ENCODE results near the gene ADAP2. TPM values are rescaled to one million over a fixed set of nuclear protein-coding genes. Genes with fewer than 3 reads are reported as not detected.

The ADAP2 gene
- total and polyA plus RNA-seq, 2 of the 8 experiments (the other 6 are each of a cell fraction or from before 2014, with no cell fraction given): 0.76 to 1.1 TPM

- POLR2A ChIA-PET (ENCODE audit: partially characterized antibody): interaction anchor here (2.5 kb wide), 1 partner anchor 12 kb away, joined by 16 read pairs; the partner anchor contains the start of gene RNF135
- Histone ChIP-seq H3K18ac (ENCODE audit: extremely low read depth, low read length) (peak overlapping the region; percentile 19; the same call in 1 of the 2 replicates), H2BK20ac (ENCODE audit: low read length) (no peak overlapping the region), H3K14ac (ENCODE audit: insufficient read length) (no peak overlapping the region), H2BK5ac (ENCODE audit: low read depth, low read length) (no peak overlapping the region), H3K23me2 (ENCODE audit: low read depth, low read length) (no peaks in the 10 kb centered on the region), H3K27me3 (replicated peaks in 1 of 4; ENCODE audit: control insufficient read depth in 3 of 4, extremely low read depth in 1 of 4, insufficient read depth in 3 of 4, low read length in 3 of 4) (no peaks in the 10 kb centered on the region; a peak in 1 of 7 replicates), H3K27ac (ENCODE audit: low read depth, low read length) (no peak overlapping the region), H4K91ac (replicated peaks; ENCODE audit: insufficient read length, low read length) (no peak overlapping the region), H3K79me1 (ENCODE audit: low read depth, low read length) (no peaks in the 10 kb centered on the region), H3K4ac (replicated peaks; ENCODE audit: insufficient read length, low read depth, low read length) (no peak overlapping the region), H3K4me2 (ENCODE audit: insufficient read depth in 1 of 2, low read depth in 2 of 2, low read length in 2 of 2) (no peak overlapping the region), H3K9me3 (ENCODE audit: insufficient read depth in 2 of 2, low read depth in 1 of 2, low read length in 1 of 2) (no peaks in the 10 kb centered on the region), H2BK120ac (replicated peaks; ENCODE audit: low read depth, low read length) (no peak overlapping the region), H3K4me1 (replicated peaks in 1 of 4; ENCODE audit: control insufficient read depth in 3 of 4, insufficient read depth in 4 of 4, low read length in 3 of 4) (peaks cover 0 to 3% (median 0%) of the 10 kb centered on the region in 4 experiments; a peak in 3 of 7 replicates), H3K23ac (ENCODE audit: insufficient read length) (no peak overlapping the region), H4K5ac (ENCODE audit: insufficient read length, low read depth, low read length) (no peak overlapping the region), H3K9ac (replicated peaks in 1 of 4; ENCODE audit: extremely low read depth in 1 of 4, low read depth in 3 of 4, low read length in 3 of 4) (no peak overlapping the region), H3K56ac (replicated peaks; ENCODE audit: insufficient read length, low read depth, low read length) (no peak overlapping the region), H2BK15ac (ENCODE audit: low read length) (no peak overlapping the region), H2BK12ac (ENCODE audit: low read depth, low read length) (no peak overlapping the region), H3K79me2 (ENCODE audit: control insufficient read depth in 1 of 2, insufficient read depth in 2 of 2, low read length in 2 of 2) (no peaks in the 10 kb centered on the region), H2AK5ac (ENCODE audit: low read depth, low read length) (no peak overlapping the region), H4K20me1 (replicated peaks in 1 of 2; ENCODE audit: control insufficient read depth in 1 of 2, insufficient read depth in 2 of 2, low read length in 2 of 2) (no peaks in the 10 kb centered on the region), H2AFZ (ENCODE audit: low read length) (no peak overlapping the region), H3K4me3 (ENCODE audit: extremely low read depth in 1 of 4, insufficient read depth in 2 of 4, low read depth in 3 of 4, low read length in 4 of 4) (no peak overlapping the region), H4K8ac (ENCODE audit: extremely low read depth, insufficient read depth, low read length) (no peak overlapping the region), H3K36me3 (ENCODE audit: control insufficient read depth in 2 of 4, insufficient read depth in 4 of 4, low read length in 3 of 4) (no peaks in the 10 kb centered on the region)
- CTCF ChIA-PET (ENCODE audit: partially characterized antibody): interaction anchor here (0.7 to 1.4 kb wide), 2 partner anchors 34 to 432 kb away, joined by 3 read pairs; no protein-coding TSS in a partner anchor
- 94% methylated on average over 6 of the region's 6 CpGs; no CpG with 5 or more reads in 1 of the 2 experiments for WGBS, 2 experiments (ENCODE audit: extremely low coverage in 1 of 2, insufficient coverage in 1 of 2, insufficient read length in 1 of 2, insufficient replicate concordance in 2 of 2, low coverage in 1 of 2, low lambda C conversion rate in 2 of 2, missing lambda C conversion rate in 1 of 2)
- FAIRE-seq (no peak), DNase-seq (ENCODE audit: low read depth in 1 of 2, low spot score in 2 of 2) (no peak)
- TF ChIP-seq KDM1A (IDR thresholded peaks at IDR 0.05; ENCODE audit: borderline replicate concordance, low read length) (no peak), GABPA (IDR thresholded peaks at IDR 0.05; ENCODE audit: borderline replicate concordance, insufficient read depth, low read length) (no peak), SUZ12 (IDR thresholded peaks at IDR 0.05; ENCODE audit: low read length) (no peak), TAF1 (IDR thresholded peaks at IDR 0.05; ENCODE audit: low read depth, low read length) (no peak), ATF2 (IDR thresholded peaks at IDR 0.05; ENCODE audit: low read length) (no peak), CBX8 (IDR thresholded peaks at IDR 0.05; ENCODE audit: borderline replicate concordance, low read depth, low read length) (no peak), YY1 (IDR thresholded peaks at IDR 0.05; ENCODE audit: low read depth, low read length) (no peak), ATF3 (IDR thresholded peaks at IDR 0.05; ENCODE audit: insufficient read depth, low read depth, low read length) (no peak), RAD21 (IDR thresholded peaks at IDR 0.05 in 1 of 2, conservative IDR thresholded peaks at IDR 0.05 in 1 of 2; ENCODE audit: low read depth in 2 of 2, low read length in 2 of 2) (no peak), POLR2A (IDR thresholded peaks at IDR 0.05; ENCODE audit: control extremely low read depth in 1 of 2, low read depth in 2 of 2, low read length in 2 of 2) (no peak), CTBP2 (IDR thresholded peaks at IDR 0.05; ENCODE audit: borderline replicate concordance, insufficient read depth, insufficient read length, low read length) (no peak)
Measured at GRCh38 chr17:30957741-30958140, 36.0 kb downstream of the ADAP2 start.

Data from H1 (cell line).